Nephron progenitor cell (in vitro differentiated cells): ENCODE measurements around the gene CYYR1.

Source experiments
- DNase-seq: peaks from one replicate; pipeline ENCODE4 v3.0.0; 2021
- H3K27ac Mint-ChIP-seq: 2 replicates; pipeline ENCODE4 v1.8.0; 2021; ENCODE audit warnings: mild to moderate bottlenecking, moderate library complexity, mixed read lengths
- H3K27me3 Mint-ChIP-seq: 2 replicates; pipeline ENCODE4 v1.8.0; 2021; ENCODE audit warnings: mild to moderate bottlenecking, low read depth, mixed read lengths; ENCODE audit not compliant: poor library complexity
- H3K36me3 Mint-ChIP-seq: 2 replicates; pipeline ENCODE4 v1.8.0; 2021; ENCODE audit warnings: low read depth, mixed read lengths
- H3K4me1 Mint-ChIP-seq: 2 replicates; pipeline ENCODE4 v1.8.0; 2021; ENCODE audit warnings: mixed read lengths
- H3K4me3 Mint-ChIP-seq: 2 replicates; pipeline ENCODE4 v1.8.0; 2021; ENCODE audit warnings: mild to moderate bottlenecking, moderate library complexity, mixed read lengths
- H3K9me3 Mint-ChIP-seq: 2 replicates; pipeline ENCODE4 v1.8.0; 2021; ENCODE audit warnings: mild to moderate bottlenecking, moderate library complexity, mixed read lengths
- CTCF ChIP-seq: fragments of 200-600 bp; sonication (generic); IDR thresholded peaks from 2 replicates; pipeline ENCODE4 v1.5.0; 2021; ENCODE audit warnings: antibody characterized with exemption

Gene CYYR1

GRCh38 chr21:26513212-26513611 is 59.9 kb downstream of the CYYR1 start:
- H3K27ac Mint-ChIP-seq: no peak overlapping the region
- no peak for TF ChIP-seq CTCF
- no peaks in the 10 kb centered on the region for H3K27me3 Mint-ChIP-seq
- H3K4me3 Mint-ChIP-seq: no peak overlapping the region
- peaks cover 13% of the 10 kb centered on the region for H3K36me3 Mint-ChIP-seq
- no peak for DNase-seq
- H3K9me3 Mint-ChIP-seq: peaks cover 6% of the 10 kb centered on the region
- H3K4me1 Mint-ChIP-seq: no peaks in the 10 kb centered on the region

DNA sequence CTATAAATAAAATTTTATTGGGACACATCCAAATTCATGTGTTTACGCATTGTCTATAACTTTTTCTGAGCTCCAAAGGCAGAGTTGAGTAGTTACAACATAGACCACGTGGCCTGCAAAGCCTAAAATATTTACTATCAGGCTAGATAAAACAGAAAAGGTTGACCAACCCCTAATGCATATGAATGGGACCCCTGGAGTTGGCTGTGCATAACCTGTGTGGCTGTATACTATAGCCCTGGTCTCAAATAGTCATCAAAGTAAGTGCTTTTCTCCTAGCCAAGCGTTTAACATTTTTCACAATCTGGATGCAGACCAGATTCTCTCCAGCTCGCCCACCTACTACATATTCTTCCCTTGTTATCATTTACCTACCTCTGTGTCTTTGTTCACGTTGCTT is 60.4 kb downstream of the CYYR1 start:
- Mint-ChIP-seq H3K4me1 (no peaks in the 10 kb centered on the region), H3K27me3 (no peaks in the 10 kb centered on the region), H3K27ac (no peak overlapping the region), H3K4me3 (no peak overlapping the region), H3K9me3 (peaks cover under 1% of the 10 kb centered on the region), H3K36me3 (peaks cover 7% of the 10 kb centered on the region)
- no peak for TF ChIP-seq CTCF
- DNase-seq: no peak

- Mint-ChIP-seq H3K27me3 (no peaks in the 10 kb centered on the region), H3K27ac (no peak overlapping the region), H3K4me1 (no peaks in the 10 kb centered on the region), H3K9me3 (no peaks in the 10 kb centered on the region), H3K36me3 (peaks cover 5% of the 10 kb centered on the region), H3K4me3 (no peak overlapping the region)
- no peak for TF ChIP-seq CTCF
- no peak for DNase-seq
Observed at GRCh38 chr21:26508903-26509302, 64.2 kb downstream of the CYYR1 start.

GRCh38 chr21:26506956-26507355 is 66.1 kb downstream of the CYYR1 start:
- Mint-ChIP-seq H3K4me3 (no peak overlapping the region), H3K4me1 (no peaks in the 10 kb centered on the region), H3K27me3 (no peaks in the 10 kb centered on the region), H3K9me3 (no peaks in the 10 kb centered on the region), H3K27ac (no peak overlapping the region), H3K36me3 (no peaks in the 10 kb centered on the region)
- no peak for TF ChIP-seq CTCF
- DNase-seq: no peak

GRCh38 chr21:26505211-26505610 is 67.9 kb downstream of the CYYR1 start:
- TF ChIP-seq CTCF: no peak
- H3K4me3 Mint-ChIP-seq: no peak overlapping the region

GRCh38 chr21:26503414-26503813 is 69.7 kb downstream of the CYYR1 start:
- Mint-ChIP-seq H3K27me3 (no peaks in the 10 kb centered on the region), H3K36me3 (peaks cover 24% of the 10 kb centered on the region), H3K9me3 (peaks cover 7% of the 10 kb centered on the region), H3K4me3 (no peak overlapping the region), H3K27ac (no peak overlapping the region), H3K4me1 (no peaks in the 10 kb centered on the region)
- TF ChIP-seq CTCF: no peak
- DNase-seq: no peak

More at GRCh38 chr21:26505211-26505610, 67.9 kb downstream of the CYYR1 start:
- Mint-ChIP-seq H3K27ac (no peak overlapping the region), H3K4me1 (no peaks in the 10 kb centered on the region), H3K27me3 (no peaks in the 10 kb centered on the region), H3K36me3 (peaks cover 7% of the 10 kb centered on the region), H3K9me3 (no peaks in the 10 kb centered on the region)
- DNase-seq: no peak
